MCF 10A (cell line): ENCODE data around the gene GNAO1. TPM values are rescaled to one million over a fixed set of nuclear protein-coding genes. Genes with fewer than 3 reads are reported as not detected.

Experiments
- BruUV-seq: library from RNA; stranded (reverse); fragments of 400-500 nt; replicated peaks from 2 replicates; lab custom pipeline; 2021; lab: Mats Ljungman, UMichigan
- CTCF ChIA-PET: fragments of 300-600 bp; sonication (Branson Sonifier 250); formaldehyde crosslinking; extraction: SDS; loops from one replicate; lab custom pipeline; 2021; ENCODE audit warnings: antibody characterized with exemption, inconsistent platforms; lab: Yijun Ruan, JAX
- POLR2A ChIA-PET: fragments of 300-600, 350-650 bp; sonication (Branson Sonifier 250); formaldehyde crosslinking; extraction: SDS; loops from one replicate; lab custom pipeline; 2020; ENCODE audit warnings: antibody characterized with exemption, inconsistent platforms; lab: Yijun Ruan, JAX
- DNase-seq: peaks from one replicate; pipeline ENCODE4 v3.0.0-alpha.2; 2018; ENCODE audit not compliant: unreplicated experiment
- H3K27ac Mint-ChIP-seq: one replicate; pipeline ENCODE4 v1.8.0; 2022; ENCODE audit warnings: mild to moderate bottlenecking, low read depth, mixed read lengths; ENCODE audit not compliant: unreplicated experiment
- H3K27me3 Mint-ChIP-seq: one replicate; pipeline ENCODE4 v1.8.0; 2022; ENCODE audit warnings: mixed read lengths; ENCODE audit not compliant: insufficient read depth, unreplicated experiment
- H3K36me3 Mint-ChIP-seq: one replicate; pipeline ENCODE4 v1.8.0; 2022; ENCODE audit warnings: mild to moderate bottlenecking, moderate library complexity, mixed read lengths; ENCODE audit not compliant: insufficient read depth, unreplicated experiment
- H3K4me1 Mint-ChIP-seq: one replicate; pipeline ENCODE4 v1.8.0; 2022; ENCODE audit warnings: mixed read lengths; ENCODE audit not compliant: insufficient read depth, unreplicated experiment
- H3K4me3 Mint-ChIP-seq: one replicate; pipeline ENCODE4 v1.8.0; 2022; ENCODE audit warnings: mild to moderate bottlenecking, moderate library complexity, mixed read lengths; ENCODE audit not compliant: unreplicated experiment
- H3K9me3 Mint-ChIP-seq: one replicate; pipeline ENCODE4 v1.8.0; 2022; ENCODE audit warnings: mixed read lengths; ENCODE audit not compliant: unreplicated experiment
- CTCF ChIP-seq: fragments of 200-600 bp; IDR thresholded peaks from one replicate; pipeline ENCODE4 v1.8.0; 2022; ENCODE audit warnings: antibody characterized with exemption, mild to moderate bottlenecking; ENCODE audit not compliant: unreplicated experiment
- intact Hi-C: fragments of 100-400 bp; cut with micrococcal nuclease; formaldehyde crosslinking; loops from 2 replicates; pipeline ENCODE4 v1.14.1; 2022
- total RNA-seq: library from RNA; stranded (reverse); gene quantifications from 2 replicates; pipeline ENCODE4 v1.2.3, GENCODE V29; 2022

Gene GNAO1
- total RNA-seq, 1 experiment from 2014 or later: 0.44 TPM

DNA sequence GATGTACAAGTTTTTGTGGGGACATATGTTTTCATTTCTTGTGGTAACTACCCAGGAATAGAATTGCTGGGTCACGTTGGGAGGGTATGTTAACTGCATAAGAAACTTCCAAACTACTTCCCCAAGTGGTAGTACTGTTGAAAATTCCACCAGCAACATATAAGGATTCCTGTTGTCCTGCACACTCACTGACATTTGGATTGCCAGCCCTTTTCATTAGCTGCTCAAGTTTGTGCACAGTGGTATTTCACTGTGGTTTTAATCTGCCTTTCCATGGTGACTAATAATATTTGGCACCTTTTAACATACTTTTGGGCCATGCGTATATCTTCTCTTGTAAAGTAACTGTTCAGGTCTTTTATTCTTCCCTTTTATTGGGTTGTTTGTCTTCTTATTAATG lies 103.3 kb downstream of the GNAO1 start:
- Mint-ChIP-seq H3K4me3 (no peak overlapping the region), H3K9me3 (no peaks in the 10 kb centered on the region), H3K36me3 (no peaks in the 10 kb centered on the region), H3K27ac (no peak overlapping the region), H3K4me1 (peaks cover 15% of the 10 kb centered on the region), H3K27me3 (no peaks in the 10 kb centered on the region)
- no peak for TF ChIP-seq CTCF
- ChIA-PET CTCF (interaction anchor here (0.5 to 3.5 kb wide), 3 partner anchors 23 to 351 kb away, joined by 3 to 11 read pairs (median 3); no protein-coding TSS in a partner anchor), POLR2A (no interaction called here)
- BruUV-seq: no TSS peak
- intact Hi-C loops: no loop called here
- peak; percentile 33 for DNase-seq

DNA sequence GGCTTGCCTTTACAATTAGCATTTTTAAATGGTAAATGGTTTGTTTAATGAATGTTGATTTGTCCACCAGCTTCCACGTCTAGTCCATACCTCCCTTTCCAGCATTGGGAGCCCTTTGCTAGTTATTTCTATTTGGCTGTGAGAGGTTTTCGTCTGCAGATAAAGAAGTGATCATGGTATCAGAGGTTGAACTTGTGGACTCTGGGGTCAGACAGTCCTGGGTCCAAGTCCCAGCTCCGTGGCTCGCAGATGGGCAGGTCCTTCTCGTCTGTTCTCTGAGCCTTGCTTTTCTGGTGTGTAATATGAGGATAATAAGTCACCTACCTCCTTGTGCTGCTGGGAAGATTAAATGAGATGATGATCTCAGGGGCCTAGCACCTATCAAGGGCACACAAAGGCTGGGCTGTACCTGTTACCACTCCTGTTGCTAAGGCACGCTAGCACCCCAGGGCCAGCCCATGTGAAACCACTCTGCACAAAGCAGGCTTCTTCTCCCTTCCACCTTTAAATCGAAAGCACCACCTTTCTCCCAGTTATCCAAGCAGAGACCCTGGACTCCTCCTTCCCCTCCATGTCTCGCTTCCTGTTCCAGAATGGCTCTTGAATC lies 103.9 kb downstream of the GNAO1 start:
- H3K36me3 Mint-ChIP-seq: no peaks in the 10 kb centered on the region
- ChIA-PET CTCF (interaction anchor here (0.5 to 3.5 kb wide), 2 partner anchors 23 to 352 kb away, joined by 3 to 11 read pairs; no protein-coding TSS in a partner anchor), POLR2A (no interaction called here)
- BruUV-seq: no TSS peak
- no peak for TF ChIP-seq CTCF
- no peak for DNase-seq
- no peak overlapping the region for H3K4me3 Mint-ChIP-seq
- H3K27me3 Mint-ChIP-seq: no peaks in the 10 kb centered on the region
- intact Hi-C loops: no loop called here
- H3K9me3 Mint-ChIP-seq: no peaks in the 10 kb centered on the region
- H3K4me1 Mint-ChIP-seq: peaks cover 15% of the 10 kb centered on the region
- no peak overlapping the region for H3K27ac Mint-ChIP-seq

- DNase-seq: no peak
- Mint-ChIP-seq H3K27ac (no peak overlapping the region), H3K36me3 (no peaks in the 10 kb centered on the region), H3K4me3 (no peak overlapping the region), H3K4me1 (peaks cover 15% of the 10 kb centered on the region), H3K9me3 (no peaks in the 10 kb centered on the region), H3K27me3 (no peaks in the 10 kb centered on the region)
- CTCF ChIA-PET: interaction anchor here (2.1 to 3.5 kb wide), 2 partner anchors 22 to 353 kb away, joined by 7 to 11 read pairs; no protein-coding TSS in a partner anchor
- no peak for TF ChIP-seq CTCF
- intact Hi-C loops: no loop called here
- BruUV-seq: no TSS peak
- POLR2A ChIA-PET: no interaction called here
Observed at GRCh38 chr16:56295739-56296527, 104.6 kb downstream of the GNAO1 start.

DNA sequence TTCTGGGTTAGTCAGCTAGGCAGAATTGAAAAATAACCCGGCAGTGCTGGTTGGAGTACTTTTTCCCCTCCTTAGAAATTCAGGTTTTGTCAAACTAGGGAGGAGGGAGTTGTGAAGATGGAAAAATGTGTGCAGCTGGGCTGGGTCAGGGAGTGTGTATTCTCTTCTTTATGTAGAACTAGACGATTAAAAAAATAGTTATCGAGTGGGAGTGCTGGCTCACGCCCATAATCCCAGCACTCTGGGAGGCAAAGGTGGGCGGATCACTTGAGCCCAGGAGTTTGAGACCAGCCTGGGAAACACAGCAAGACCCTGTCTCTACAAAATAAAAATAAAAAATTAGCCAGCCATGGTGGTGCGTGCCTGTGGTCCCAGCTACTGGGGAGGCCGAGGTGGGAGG lies 106.4 kb downstream of the GNAO1 start:
- CTCF ChIA-PET: interaction anchor here (0.7 to 2.1 kb wide), 3 partner anchors 21 to 241 kb away, joined by 3 to 7 read pairs (median 4); no protein-coding TSS in a partner anchor
- Mint-ChIP-seq H3K9me3 (no peaks in the 10 kb centered on the region), H3K4me1 (peaks cover 15% of the 10 kb centered on the region), H3K27me3 (no peaks in the 10 kb centered on the region), H3K27ac (no peak overlapping the region), H3K4me3 (no peak overlapping the region), H3K36me3 (no peaks in the 10 kb centered on the region)
- no peak for DNase-seq
- no peak for TF ChIP-seq CTCF
- no TSS peak for BruUV-seq
- POLR2A ChIA-PET: no interaction called here
- intact Hi-C loops: no loop called here
